HG02938 (cell line): Measurements from ENCODE around the gene ZFP1.
"Not testable (repeated sequence)": the region's sequence is repeated elsewhere in the genome, so short reads cannot be mapped to it uniquely, and the experiment has no call there.

Experiments
- ATAC-seq: cut with Tn5 transposase; IDR thresholded peaks from one replicate; pipeline ENCODE4 v1.9.1; 2021; ENCODE audit warnings: mild to moderate bottlenecking, moderate library complexity; ENCODE audit not compliant: unreplicated experiment

Gene ZFP1

GRCh38 chr16:75112734-75113491 lies 35.4 kb upstream of the ZFP1 start:
- ATAC-seq = no peak

- no peak for ATAC-seq
Observed at GRCh38 chr16:75113541-75114121, 34.7 kb upstream of the ZFP1 start.

GRCh38 chr16:75114179-75114945 lies 34.0 kb upstream of the ZFP1 start:
- ATAC-seq = no peak

GRCh38 chr16:75114946-75115825 lies 33.1 kb upstream of the ZFP1 start:
- no peak for ATAC-seq

GRCh38 chr16:75116081-75116910 lies 32.0 kb upstream of the ZFP1 start, which contains the start of gene LDHD:
TSS of gene LDHD (minus strand) at chr16:75116780. CDS start at chr16:75116720, 60 bp downstream.
- ATAC-seq = no peak

GRCh38 chr16:75116911-75117245 lies 31.4 kb upstream of the ZFP1 start:
- ATAC-seq = no peak

- ATAC-seq = no peak
Observed at GRCh38 chr16:75118943-75119539, 29.3 kb upstream of the ZFP1 start.

GRCh38 chr16:75120253-75120652 lies 28.1 kb upstream of the ZFP1 start:
- no peak for ATAC-seq

- no peak for ATAC-seq
Observed at GRCh38 chr16:75121949-75122568, 26.3 kb upstream of the ZFP1 start.

- ATAC-seq = no peak
Observed at GRCh38 chr16:75122609-75123008, 25.7 kb upstream of the ZFP1 start.

GRCh38 chr16:75127713-75128415 lies 20.5 kb upstream of the ZFP1 start:
- ATAC-seq = no peak

GRCh38 chr16:75129421-75130149 lies 18.7 kb upstream of the ZFP1 start:
- ATAC-seq = not testable (repeated sequence)

GRCh38 chr16:75130150-75130771 lies 18.1 kb upstream of the ZFP1 start:
- ATAC-seq = no peak

GRCh38 chr16:75131081-75131480 lies 17.2 kb upstream of the ZFP1 start:
- no peak for ATAC-seq

GRCh38 chr16:75138233-75138632 lies 10.1 kb upstream of the ZFP1 start:
- ATAC-seq = no peak

- ATAC-seq = no peak
Observed at GRCh38 chr16:75138636-75139035, 9.7 kb upstream of the ZFP1 start.

GRCh38 chr16:75139498-75139897 lies 8.8 kb upstream of the ZFP1 start:
- no peak for ATAC-seq

GRCh38 chr16:75143941-75144340 lies 4.4 kb upstream of the ZFP1 start:
- no peak for ATAC-seq
